ENCODE data around the gene HDHD5. TPM values are rescaled to one million over a fixed set of nuclear protein-coding genes. Genes with fewer than 3 reads are reported as not detected.

Gene HDHD5
- total and polyA plus RNA-seq, 10 of the 15 experiments (the other 5 are each of a cell fraction or from before 2014, with no cell fraction given) = 1.7 to 68.0 (median 49.9) TPM

GRCh38 chr22:17102297-17102667 is 56.8 kb downstream of the HDHD5 start:
- H3K79me2 ChIP-seq (ENCODE audit: control insufficient read depth, insufficient read depth, low read length) = no peaks in the 10 kb centered on the region
- DNase-seq (ENCODE audit: low read depth, low spot score) (no peak), FAIRE-seq (no peak), ATAC-seq (no peak)
- H2AFZ ChIP-seq (ENCODE audit: control insufficient read depth, low read depth, low read length) = no peak overlapping the region
- H3K4me3 ChIP-seq = no peak overlapping the region
- intact Hi-C loops (cut with micrococcal nuclease; ENCODE audit: unreplicated experiment) (no loop called here), in situ Hi-C loops (cut with MboI) (no loop called here)
- no peak overlapping the region for H3K9ac ChIP-seq (ENCODE audit: control insufficient read depth, insufficient read depth, low read length)
- no peak overlapping the region for H3K4me2 ChIP-seq (ENCODE audit: control insufficient read depth, insufficient read depth)
- TF ChIP-seq RFX5 (IDR thresholded peaks at IDR 0.05; ENCODE audit: low read depth, low read length) (no peak), STAT3 (IDR thresholded peaks at IDR 0.05; ENCODE audit: low read depth, low read length) (no peak), E2F8 (IDR thresholded peaks at IDR 0.05; ENCODE audit: low read depth, partially characterized antibody) (no peak), NFYB (IDR thresholded peaks at IDR 0.05; ENCODE audit: insufficient read depth, low read depth, low read length) (no peak), HSF1 (IDR thresholded peaks at IDR 0.05; ENCODE audit: low read depth, low read length) (no peak), CBX3 (IDR thresholded peaks at IDR 0.05; ENCODE audit: borderline replicate concordance, low read depth) (no peak), SREBF2 (IDR thresholded peaks at IDR 0.05; ENCODE audit: low read length) (no peak), NBN (IDR thresholded peaks at IDR 0.05) (no peak), CHD1 (IDR thresholded peaks at IDR 0.05; ENCODE audit: low read depth, low read length) (no peak)
- no peaks in the 10 kb centered on the region for H3K9me3 ChIP-seq (replicated peaks; ENCODE audit: control insufficient read depth, insufficient read depth, low read length)
- no peaks in the 10 kb centered on the region for H4K20me1 ChIP-seq (ENCODE audit: control insufficient read depth, insufficient read depth)
- no peak overlapping the region for H3K27ac ChIP-seq (ENCODE audit: control insufficient read depth, insufficient read depth)
- no TSS peak for BruUV-seq (replicated peaks)
- H3K27me3 ChIP-seq (replicated peaks in 1 of 2; ENCODE audit: control insufficient read depth in 2 of 2, insufficient read depth in 2 of 2, low read length in 1 of 2) = no peaks in the 10 kb centered on the region
- POLR2A ChIA-PET = no interaction called here
- RAD21 ChIA-PET (ENCODE audit: unreplicated experiment) = no interaction called here
- WGBS (ENCODE audit: insufficient coverage, insufficient replicate concordance, low lambda C conversion rate, missing lambda C conversion rate) = 95% methylated on average over 7 of the region's 7 CpGs
- peaks cover 19 to 29% of the 10 kb centered on the region in 2 experiments for H3K36me3 ChIP-seq (ENCODE audit: control insufficient read depth in 2 of 2, insufficient read depth in 2 of 2, low read length in 1 of 2)
- SMC1A ChIA-PET (ENCODE audit: uncharacterized antibody, unreplicated experiment) = no interaction called here
- CTCF ChIA-PET = interaction anchor here (1.1 kb wide), 1 partner anchor 41 kb away, joined by 4 read pairs; no protein-coding TSS in a partner anchor
- H3K4me1 ChIP-seq (ENCODE audit: control insufficient read depth, insufficient read depth, low read length) = peaks cover 16% of the 10 kb centered on the region
